ENCODE measurements around the gene WFDC2.

DNA sequence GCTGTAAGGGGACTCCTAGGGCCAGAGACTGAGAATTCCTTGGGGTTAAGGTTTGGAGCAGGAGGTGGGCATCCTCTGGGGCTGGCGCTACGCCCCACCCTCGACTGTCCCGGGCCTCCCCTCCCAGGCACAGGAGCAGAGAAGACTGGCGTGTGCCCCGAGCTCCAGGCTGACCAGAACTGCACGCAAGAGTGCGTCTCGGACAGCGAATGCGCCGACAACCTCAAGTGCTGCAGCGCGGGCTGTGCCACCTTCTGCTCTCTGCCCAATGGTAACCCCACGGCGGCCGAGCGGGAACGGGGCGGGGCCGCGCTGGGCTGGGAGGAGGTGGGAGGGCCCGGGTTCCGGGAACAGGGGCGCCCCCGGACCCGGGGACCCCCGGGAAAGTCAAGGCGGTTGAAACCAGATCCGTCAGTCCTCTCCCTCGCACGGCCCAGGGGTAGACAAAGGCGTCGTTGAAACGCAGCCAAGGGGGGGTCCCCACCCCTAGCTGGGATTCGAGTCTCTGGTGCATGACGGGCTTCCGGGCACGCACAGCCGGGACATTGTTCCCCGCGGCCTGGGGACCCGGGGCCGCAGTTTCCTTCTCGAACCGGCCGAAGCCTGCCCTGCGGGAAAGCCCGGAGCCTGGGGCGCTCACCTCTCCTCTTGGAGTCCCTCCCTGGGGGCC lies 844 bp downstream of the WFDC2 start:
- no peak for TF ChIP-seq ZNF384 (IDR thresholded peaks at IDR 0.05; ENCODE audit: borderline replicate concordance, low read depth, low read length)
- TF ChIP-seq, protein P1, sequence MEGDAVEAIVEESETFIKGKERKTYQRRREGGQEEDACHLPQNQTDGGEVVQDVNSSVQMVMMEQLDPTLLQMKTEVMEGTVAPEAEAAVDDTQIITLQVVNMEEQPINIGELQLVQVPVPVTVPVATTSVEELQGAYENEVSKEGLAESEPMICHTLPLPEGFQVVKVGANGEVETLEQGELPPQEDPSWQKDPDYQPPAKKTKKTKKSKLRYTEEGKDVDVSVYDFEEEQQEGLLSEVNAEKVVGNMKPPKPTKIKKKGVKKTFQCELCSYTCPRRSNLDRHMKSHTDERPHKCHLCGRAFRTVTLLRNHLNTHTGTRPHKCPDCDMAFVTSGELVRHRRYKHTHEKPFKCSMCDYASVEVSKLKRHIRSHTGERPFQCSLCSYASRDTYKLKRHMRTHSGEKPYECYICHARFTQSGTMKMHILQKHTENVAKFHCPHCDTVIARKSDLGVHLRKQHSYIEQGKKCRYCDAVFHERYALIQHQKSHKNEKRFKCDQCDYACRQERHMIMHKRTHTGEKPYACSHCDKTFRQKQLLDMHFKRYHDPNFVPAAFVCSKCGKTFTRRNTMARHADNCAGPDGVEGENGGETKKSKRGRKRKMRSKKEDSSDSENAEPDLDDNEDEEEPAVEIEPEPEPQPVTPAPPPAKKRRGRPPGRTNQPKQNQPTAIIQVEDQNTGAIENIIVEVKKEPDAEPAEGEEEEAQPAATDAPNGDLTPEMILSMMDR (IDR thresholded peaks at IDR 0.05 in 2 of 3, conservative IDR thresholded peaks at IDR 0.05 in 1 of 3; ENCODE audit: control insufficient read depth in 2 of 3, extremely low read depth in 1 of 3, insufficient read depth in 1 of 3, low read depth in 3 of 3, low read length in 3 of 3) = no peak
